ENCODE measurements around the gene ACAP3.

Gene ACAP3

DNA sequence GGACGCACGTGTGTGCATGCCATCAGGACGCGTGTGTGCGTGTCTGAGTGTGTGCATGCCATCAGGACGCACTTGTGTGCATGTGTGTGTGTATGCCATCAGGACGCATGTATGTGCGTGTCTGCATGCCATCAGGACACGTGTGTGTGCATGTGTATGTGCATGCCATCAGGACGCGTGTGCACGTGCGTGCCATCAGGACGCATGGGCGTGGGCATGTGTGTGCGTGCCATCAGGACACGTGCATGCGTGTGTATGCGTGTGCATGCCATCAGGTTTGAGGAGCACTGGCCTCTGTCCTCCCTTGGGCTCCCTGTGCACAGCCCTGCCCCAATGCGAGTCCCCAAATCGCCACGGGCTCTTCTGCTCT lies 48.6 kb downstream of the ACAP3 start:
- no peak overlapping the region for H3K27ac ChIP-seq
- TF ChIP-seq, protein P1, sequence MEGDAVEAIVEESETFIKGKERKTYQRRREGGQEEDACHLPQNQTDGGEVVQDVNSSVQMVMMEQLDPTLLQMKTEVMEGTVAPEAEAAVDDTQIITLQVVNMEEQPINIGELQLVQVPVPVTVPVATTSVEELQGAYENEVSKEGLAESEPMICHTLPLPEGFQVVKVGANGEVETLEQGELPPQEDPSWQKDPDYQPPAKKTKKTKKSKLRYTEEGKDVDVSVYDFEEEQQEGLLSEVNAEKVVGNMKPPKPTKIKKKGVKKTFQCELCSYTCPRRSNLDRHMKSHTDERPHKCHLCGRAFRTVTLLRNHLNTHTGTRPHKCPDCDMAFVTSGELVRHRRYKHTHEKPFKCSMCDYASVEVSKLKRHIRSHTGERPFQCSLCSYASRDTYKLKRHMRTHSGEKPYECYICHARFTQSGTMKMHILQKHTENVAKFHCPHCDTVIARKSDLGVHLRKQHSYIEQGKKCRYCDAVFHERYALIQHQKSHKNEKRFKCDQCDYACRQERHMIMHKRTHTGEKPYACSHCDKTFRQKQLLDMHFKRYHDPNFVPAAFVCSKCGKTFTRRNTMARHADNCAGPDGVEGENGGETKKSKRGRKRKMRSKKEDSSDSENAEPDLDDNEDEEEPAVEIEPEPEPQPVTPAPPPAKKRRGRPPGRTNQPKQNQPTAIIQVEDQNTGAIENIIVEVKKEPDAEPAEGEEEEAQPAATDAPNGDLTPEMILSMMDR (IDR thresholded peaks at IDR 0.05): no peak
- H3K4me1 ChIP-seq (ENCODE audit: control insufficient read depth in 1 of 2, insufficient read depth in 1 of 2, low read depth in 1 of 2, low read length in 1 of 2): no peaks in the 10 kb centered on the region
- peaks cover 94% of the 10 kb centered on the region for H3K36me3 ChIP-seq
- H3K9me3 ChIP-seq: no peaks in the 10 kb centered on the region
- H3K27me3 ChIP-seq: no peaks in the 10 kb centered on the region
- no peak overlapping the region for H3K4me3 ChIP-seq (ENCODE audit: low read depth in 1 of 2, low read length in 1 of 2)

DNA sequence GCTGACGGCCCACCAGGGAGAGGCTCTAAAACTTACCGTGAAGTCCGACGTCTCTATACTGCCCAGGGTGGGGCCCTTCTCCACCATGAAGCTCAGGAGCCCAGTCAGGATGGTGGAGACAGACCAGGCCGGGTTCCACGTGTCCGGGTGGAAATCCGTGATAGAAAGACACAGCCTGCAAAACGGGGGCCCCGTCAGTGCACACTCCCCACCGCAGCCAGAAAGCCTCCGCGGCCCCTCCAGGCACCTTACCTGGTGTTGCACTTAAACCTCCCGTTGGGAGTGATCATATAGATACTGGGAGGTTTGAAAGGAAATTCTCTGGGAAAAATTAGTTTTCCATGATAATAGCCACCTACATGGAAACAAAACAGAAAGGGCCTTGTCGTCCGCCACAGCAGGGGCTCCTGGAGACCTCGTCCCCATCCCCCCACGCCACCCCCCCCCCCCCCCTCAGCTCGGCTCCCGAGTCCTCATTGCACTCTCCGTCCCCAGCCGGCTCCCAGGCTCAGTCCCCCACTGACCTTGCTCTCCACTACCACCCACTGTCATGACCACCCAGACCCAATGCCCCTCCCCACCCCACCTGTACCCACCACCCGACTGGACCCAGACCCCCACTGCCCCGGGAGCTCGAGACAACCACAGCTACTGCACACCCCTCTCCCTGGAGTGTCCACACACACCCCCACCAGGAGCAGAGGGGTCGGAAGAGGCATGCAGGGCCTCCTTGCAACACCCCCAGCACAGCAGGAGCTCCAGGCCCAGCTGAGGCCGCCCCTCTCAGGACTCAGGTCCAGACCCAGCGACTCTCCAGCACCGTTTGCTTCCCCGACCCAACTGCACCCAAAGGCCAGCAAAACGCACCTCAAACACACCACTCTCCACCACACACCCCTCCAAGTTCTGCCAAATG lies 50.5 kb downstream of the ACAP3 start:
- Histone ChIP-seq H3K4me1 (ENCODE audit: control insufficient read depth in 1 of 2, insufficient read depth in 1 of 2, low read depth in 1 of 2, low read length in 1 of 2) (no peaks in the 10 kb centered on the region), H3K27ac (no peak overlapping the region), H3K27me3 (no peaks in the 10 kb centered on the region), H3K36me3 (peaks cover 94% of the 10 kb centered on the region), H3K9me3 (no peaks in the 10 kb centered on the region), H3K4me3 (ENCODE audit: low read depth in 1 of 2, low read length in 1 of 2) (no peak overlapping the region)
- TF ChIP-seq, protein P1 (IDR thresholded peaks at IDR 0.05): no peak

DNA sequence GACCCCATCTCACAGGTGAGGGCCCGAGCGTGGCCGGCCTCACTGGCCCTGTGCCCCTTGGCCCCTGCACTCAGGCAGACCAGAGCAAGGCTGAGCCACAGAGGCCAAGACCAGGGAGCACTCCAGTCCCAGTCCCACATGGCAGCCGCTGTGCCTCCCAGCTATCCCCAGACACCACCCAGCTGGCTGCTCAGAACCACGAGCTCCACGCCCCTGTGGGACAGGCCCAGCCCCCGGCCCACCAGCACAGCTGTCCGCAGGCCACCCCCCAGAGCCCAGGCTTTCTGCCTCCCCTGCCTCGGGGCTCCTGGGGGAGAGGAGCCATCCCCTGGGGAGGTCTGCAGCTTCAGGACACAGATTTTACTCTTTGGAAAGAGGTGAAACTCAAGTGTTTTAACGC lies 52.1 kb downstream of the ACAP3 start:
- no peaks in the 10 kb centered on the region for H3K27me3 ChIP-seq
- H3K9me3 ChIP-seq: no peaks in the 10 kb centered on the region
- H3K4me1 ChIP-seq (ENCODE audit: control insufficient read depth in 1 of 2, insufficient read depth in 1 of 2, low read depth in 1 of 2, low read length in 1 of 2): no peaks in the 10 kb centered on the region
- TF ChIP-seq, protein P1 (IDR thresholded peaks at IDR 0.05): no peak
- H3K4me3 ChIP-seq (ENCODE audit: low read depth in 1 of 2, low read length in 1 of 2): no peak overlapping the region
- H3K36me3 ChIP-seq: peaks cover 92% of the 10 kb centered on the region
- no peak overlapping the region for H3K27ac ChIP-seq

GRCh38 chr1:1255078-1255477 lies 52.7 kb downstream of the ACAP3 start:
- H3K4me1 ChIP-seq (ENCODE audit: control insufficient read depth in 1 of 2, insufficient read depth in 1 of 2, low read depth in 1 of 2, low read length in 1 of 2): no peaks in the 10 kb centered on the region
- H3K27me3 ChIP-seq: no peaks in the 10 kb centered on the region
- H3K9me3 ChIP-seq: no peaks in the 10 kb centered on the region
- no peak overlapping the region for H3K4me3 ChIP-seq (ENCODE audit: low read depth in 1 of 2, low read length in 1 of 2)
- H3K36me3 ChIP-seq: peaks cover 89% of the 10 kb centered on the region
- H3K27ac ChIP-seq: no peak overlapping the region
- TF ChIP-seq, protein P1 (IDR thresholded peaks at IDR 0.05): no peak

- no peaks in the 10 kb centered on the region for H3K9me3 ChIP-seq
- no peak overlapping the region for H3K4me3 ChIP-seq (ENCODE audit: low read depth in 1 of 2, low read length in 1 of 2)
- H3K36me3 ChIP-seq: peaks cover 84% of the 10 kb centered on the region
- no peaks in the 10 kb centered on the region for H3K27me3 ChIP-seq
- TF ChIP-seq, protein P1 (IDR thresholded peaks at IDR 0.05): no peak
- no peak overlapping the region for H3K27ac ChIP-seq
- H3K4me1 ChIP-seq (ENCODE audit: control insufficient read depth in 1 of 2, insufficient read depth in 1 of 2, low read depth in 1 of 2, low read length in 1 of 2): no peaks in the 10 kb centered on the region
Observed at GRCh38 chr1:1254667-1254998, 53.1 kb downstream of the ACAP3 start.
